SK-N-SH (cell line): Measurements from ENCODE around the gene E2F1. TPM values are rescaled to one million over a fixed set of nuclear protein-coding genes. Genes with fewer than 3 reads are reported as not detected.
A peak's percentile ranks its signal among the peaks of the same experiment; 100 is the strongest.

Source experiments
- CTCF ChIA-PET: fragments of 300-600, 350-600 bp; formaldehyde crosslinking; extraction: SDS; loops from one replicate; lab custom pipeline; 2021; lab: Yijun Ruan, JAX
- POLR2A ChIA-PET: fragments of 350-600 bp; sonication (Branson Sonifier 250); formaldehyde crosslinking; extraction: SDS; loops from one replicate; lab custom pipeline; 2020; ENCODE audit warnings: antibody characterized with exemption, inconsistent platforms; lab: Yijun Ruan, JAX
- DNase-seq: peaks from one replicate; pipeline ENCODE4 v3.0.0; 2012
- H2AFZ ChIP-seq: fragments of 200-600 bp; sonication (generic); 2 replicates; pipeline ENCODE4 v1.8.1; 2016; ENCODE audit warnings: antibody characterized with exemption, mild to moderate bottlenecking, low read depth
- H3F3A ChIP-seq: fragments of 200-600 bp; sonication (generic); replicated peaks from 2 replicates; pipeline ENCODE3; 2016; ENCODE audit warnings: antibody characterized with exemption, mild to moderate bottlenecking; ENCODE audit not compliant: insufficient read depth
- H3K27ac ChIP-seq, 2 experiments: fragments of 200-500 bp in 1 of 2; fragments of 200-600 bp in 1 of 2; sonication (Bioruptor generic) in 1 of 2; sonication (generic), shearing (Covaris generic) in 1 of 2; 2 replicates each; pipeline versions ENCODE4 v1.5.1 to v1.6.1; 2014 to 2016; ENCODE audit warnings: low read depth in 2 of 2, inconsistent platforms in 1 of 2, low read length in 1 of 2, mild to moderate bottlenecking in 1 of 2, mixed read lengths in 1 of 2
- H3K27me3 ChIP-seq: fragments of 200-600 bp; sonication (generic), shearing (Covaris generic); 2 replicates; pipeline ENCODE4 v1.6.1; 2016; ENCODE audit warnings: mixed run types; ENCODE audit not compliant: insufficient read depth
- H3K36me3 ChIP-seq, 2 experiments: fragments of 200-500 bp in 1 of 2; fragments of 200-600 bp in 1 of 2; sonication (Bioruptor generic) in 1 of 2; sonication (generic) in 1 of 2; replicated peaks in 1 of 2; 2 replicates each; pipeline versions ENCODE3 to v1.5.1; 2014 to 2016; ENCODE audit warnings: low read length in 1 of 2, mild to moderate bottlenecking in 1 of 2; ENCODE audit not compliant: insufficient read depth in 2 of 2, control insufficient read depth in 1 of 2
- H3K4me1 ChIP-seq, 2 experiments: fragments of 200-500 bp in 1 of 2; fragments of 200-600 bp in 1 of 2; sonication (Bioruptor generic) in 1 of 2; sonication (generic), shearing (Covaris generic) in 1 of 2; 2 replicates each; pipeline versions ENCODE4 v1.5.1 to v1.6.1; 2014 to 2016; ENCODE audit warnings: low read depth in 1 of 2, low read length in 1 of 2, mixed run types in 1 of 2; ENCODE audit not compliant: insufficient read depth in 2 of 2, control insufficient read depth in 1 of 2
- H3K4me2 ChIP-seq: fragments of 200-600 bp; sonication (generic), shearing (Covaris generic); 2 replicates; pipeline ENCODE4 v1.6.1; 2017; ENCODE audit warnings: mixed run types
- H3K4me3 ChIP-seq, 2 experiments: fragments of 200-500 bp in 1 of 2; fragments of 200-600 bp in 1 of 2; sonication (Bioruptor generic) in 1 of 2; sonication (generic), shearing (Covaris generic) in 1 of 2; 2 replicates each; pipeline versions ENCODE4 v1.5.1 to v1.8.1; 2014 to 2016; ENCODE audit warnings: low read depth in 2 of 2, inconsistent platforms in 1 of 2, low read length in 1 of 2, mild to moderate bottlenecking in 1 of 2, mixed read lengths in 1 of 2, moderate library complexity in 1 of 2
- H3K79me2 ChIP-seq: fragments of 200-600 bp; sonication (generic); 2 replicates; pipeline ENCODE4 v1.8.1; 2017; ENCODE audit warnings: mild to moderate bottlenecking; ENCODE audit not compliant: insufficient read depth
- H3K9ac ChIP-seq: fragments of 200-600 bp; sonication (generic); 2 replicates; pipeline ENCODE4 v1.6.1; 2017; ENCODE audit warnings: mixed run types
- H3K9me2 ChIP-seq: fragments of 200-600 bp; sonication (generic); 2 replicates; pipeline ENCODE4 v1.6.1; 2017; ENCODE audit warnings: mixed run types
- H3K9me3 ChIP-seq: fragments of 200-600 bp; sonication (generic); 2 replicates; pipeline ENCODE4 v1.6.1; 2017; ENCODE audit warnings: mixed run types, mild to moderate bottlenecking, moderate library complexity
- H4K20me1 ChIP-seq: fragments of 200-600 bp; sonication (generic); 2 replicates; pipeline ENCODE4 v1.6.1; 2017; ENCODE audit warnings: mild to moderate bottlenecking, mixed run types; ENCODE audit not compliant: insufficient read depth
- CHD2 ChIP-seq: fragments of 150-350 bp; IDR thresholded peaks from 2 replicates; pipeline ENCODE4 v1.6.1; 2018; ENCODE audit warnings: low read length; ENCODE audit not compliant: partially characterized antibody
- JUND ChIP-seq: IDR thresholded peaks from 2 replicates; pipeline ENCODE4 v1.4.0; 2012
- RCOR1 ChIP-seq: fragments of 150-350 bp; IDR thresholded peaks from 2 replicates; pipeline ENCODE4 v1.6.1; 2017; ENCODE audit warnings: antibody characterized with exemption, low read length
- REST ChIP-seq: IDR thresholded peaks from 2 replicates; pipeline ENCODE4 v1.6.1; 2012; ENCODE audit warnings: mild to moderate bottlenecking, low read depth, low read length, moderate library complexity
- SIN3A ChIP-seq: IDR thresholded peaks from 2 replicates; pipeline ENCODE4 v1.6.1; 2012; ENCODE audit warnings: low read depth, mild to moderate bottlenecking, low read length, moderate library complexity, borderline replicate concordance
- SMC3 ChIP-seq: IDR thresholded peaks from 2 replicates; pipeline ENCODE4 v1.6.1; 2012; ENCODE audit warnings: low read depth, low read length, improper control_type of control experiment
- USF1 ChIP-seq: IDR thresholded peaks from 2 replicates; pipeline ENCODE4 v1.4.0; 2012; ENCODE audit warnings: low read depth, borderline replicate concordance
- WGBS: methylation state at CpG from one replicate; pipeline ENCODE4 v1.1.6; 2017; ENCODE audit warnings: low lambda C conversion rate; 5-methylcytosine and 5-hydroxymethylcytosine counted together
- polyA plus RNA-seq, 3 experiments: library from polyadenylated mRNA; depleted of rRNA; stranded (reverse); fragments of >200 nt; gene quantifications; 2 replicates each; pipeline ENCODE4 v1.2.3, GENCODE V29; 2012
- TF ChIP-seq, protein P1 (sequence below): fragments of 200-600 bp; sonication (generic); IDR thresholded peaks from 2 replicates; pipeline ENCODE4 v1.6.1; 2017; ENCODE audit warnings: antibody characterized with exemption, mild to moderate bottlenecking, moderate library complexity
- TF ChIP-seq, protein P2 (sequence below): IDR thresholded peaks from 2 replicates; pipeline ENCODE4; 2012

E2F1 gene
- polyA plus RNA-seq, 1 of the 3 experiments (the other 2 are of a cell fraction) = 15.0 TPM

- no peak for TF ChIP-seq JUND
- TF ChIP-seq SMC3 = no peak
- TF ChIP-seq RCOR1 = no peak
- no peak for TF ChIP-seq CHD2
- TF ChIP-seq, protein P1, sequence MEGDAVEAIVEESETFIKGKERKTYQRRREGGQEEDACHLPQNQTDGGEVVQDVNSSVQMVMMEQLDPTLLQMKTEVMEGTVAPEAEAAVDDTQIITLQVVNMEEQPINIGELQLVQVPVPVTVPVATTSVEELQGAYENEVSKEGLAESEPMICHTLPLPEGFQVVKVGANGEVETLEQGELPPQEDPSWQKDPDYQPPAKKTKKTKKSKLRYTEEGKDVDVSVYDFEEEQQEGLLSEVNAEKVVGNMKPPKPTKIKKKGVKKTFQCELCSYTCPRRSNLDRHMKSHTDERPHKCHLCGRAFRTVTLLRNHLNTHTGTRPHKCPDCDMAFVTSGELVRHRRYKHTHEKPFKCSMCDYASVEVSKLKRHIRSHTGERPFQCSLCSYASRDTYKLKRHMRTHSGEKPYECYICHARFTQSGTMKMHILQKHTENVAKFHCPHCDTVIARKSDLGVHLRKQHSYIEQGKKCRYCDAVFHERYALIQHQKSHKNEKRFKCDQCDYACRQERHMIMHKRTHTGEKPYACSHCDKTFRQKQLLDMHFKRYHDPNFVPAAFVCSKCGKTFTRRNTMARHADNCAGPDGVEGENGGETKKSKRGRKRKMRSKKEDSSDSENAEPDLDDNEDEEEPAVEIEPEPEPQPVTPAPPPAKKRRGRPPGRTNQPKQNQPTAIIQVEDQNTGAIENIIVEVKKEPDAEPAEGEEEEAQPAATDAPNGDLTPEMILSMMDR = no peak
- no peak for TF ChIP-seq REST
- no peak for TF ChIP-seq USF1
- TF ChIP-seq, protein P2, sequence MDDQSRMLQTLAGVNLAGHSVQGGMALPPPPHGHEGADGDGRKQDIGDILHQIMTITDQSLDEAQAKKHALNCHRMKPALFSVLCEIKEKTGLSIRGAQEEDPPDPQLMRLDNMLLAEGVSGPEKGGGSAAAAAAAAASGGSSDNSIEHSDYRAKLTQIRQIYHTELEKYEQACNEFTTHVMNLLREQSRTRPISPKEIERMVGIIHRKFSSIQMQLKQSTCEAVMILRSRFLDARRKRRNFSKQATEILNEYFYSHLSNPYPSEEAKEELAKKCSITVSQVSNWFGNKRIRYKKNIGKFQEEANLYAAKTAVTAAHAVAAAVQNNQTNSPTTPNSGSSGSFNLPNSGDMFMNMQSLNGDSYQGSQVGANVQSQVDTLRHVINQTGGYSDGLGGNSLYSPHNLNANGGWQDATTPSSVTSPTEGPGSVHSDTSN = no peak
- TF ChIP-seq SIN3A = no peak
- TF ChIP-seq, all 33 proteins: peak for 0
- Histone ChIP-seq H3K79me2 (no peaks in the 10 kb centered on the region), H3K36me3 (no peaks in the 10 kb centered on the region), H4K20me1 (peaks cover 24% of the 10 kb centered on the region), H3K9me2 (no peaks in the 10 kb centered on the region), H3K4me2 (no peak overlapping the region), H3K27ac (peak overlapping the region in 1 of 2 experiments; percentile 50; a peak in 1 of 4 replicates), H3K4me1 (peaks cover 13 to 51% of the 10 kb centered on the region in 2 experiments; a peak in 3 of 4 replicates), H3K9me3 (no peaks in the 10 kb centered on the region), H3K27me3 (no peaks in the 10 kb centered on the region), H3K4me3 (no peak overlapping the region), H3F3A (peaks cover 23% of the 10 kb centered on the region), H3K9ac (no peak overlapping the region), H2AFZ (no peak overlapping the region)
- ChIA-PET POLR2A (interaction anchor here (0.9 kb wide), 1 partner anchor 15 kb away, joined by 3 read pairs; the partner anchor contains the start of gene ACTL10), CTCF (interaction anchor here (0.6 to 9.2 kb wide), 8 partner anchors 15 to 282 kb away, joined by 3 to 114 read pairs (median 7); partner anchors contain the start of genes ACTL10 and C20orf144)
- no peak for DNase-seq
- 93% methylated on average over 13 of the region's 13 CpGs for WGBS
Measured at GRCh38 chr20:33651562-33652048, 34.6 kb downstream of the E2F1 start.
